Endothelial cell of umbilical vein (primary cell): ENCODE measurements around the gene CIDEB. TPM values are rescaled to one million over a fixed set of nuclear protein-coding genes. Genes with fewer than 3 reads are reported as not detected.

Source experiments
- BruUV-seq: library from RNA; stranded (reverse); fragments of 400-500 nt; replicated peaks from 2 replicates; lab custom pipeline; 2021; lab: Mats Ljungman, UMichigan
- CTCF ChIA-PET: fragments of 300-600, 350-600 bp; sonication (Branson Sonifier 250); formaldehyde crosslinking; loops from one replicate; lab custom pipeline; 2021; ENCODE audit warnings: antibody characterized with exemption, inconsistent platforms; lab: Charles Lee
- POLR2A ChIA-PET: fragments of 300-600, 350-600 bp; sonication (Branson Sonifier 250); formaldehyde crosslinking; loops from one replicate; lab custom pipeline; 2021; ENCODE audit warnings: antibody characterized with exemption, inconsistent platforms; lab: Charles Lee
- DNase-seq: peaks from one replicate; pipeline ENCODE4 v3.0.0-alpha.2; 2011; ENCODE audit warnings: low read depth, low spot score
- FAIRE-seq: peaks from 2 replicates; lab custom pipeline; 2011; peaks lifted over from hg19 to GRCh38; lab: Jason Lieb, UNC
- H2AFZ ChIP-seq: 2 replicates; pipeline ENCODE4 v1.6.0; 2012; ENCODE audit warnings: low read depth, low read length, control low read depth, inconsistent platforms
- H3K27ac ChIP-seq: 2 replicates; pipeline ENCODE4 v1.5.1; 2011; ENCODE audit warnings: low read depth, mild to moderate bottlenecking, control low read depth, low read length, moderate library complexity; ENCODE audit not compliant: insufficient read depth
- H3K27me3 ChIP-seq, 2 experiments: 2 replicates each; pipeline versions ENCODE4 v1.6.0 to v1.6.1; 2011; ENCODE audit warnings: low read length in 2 of 2, mixed read lengths in 1 of 2; ENCODE audit not compliant: control insufficient read depth in 2 of 2, insufficient read depth in 2 of 2
- H3K36me3 ChIP-seq, 2 experiments: 2 replicates in 1 of 2; 3 replicates in 1 of 2; pipeline ENCODE4 v1.5.1; 2011; ENCODE audit warnings: low read length in 2 of 2, mild to moderate bottlenecking in 1 of 2, moderate library complexity in 1 of 2; ENCODE audit not compliant: control insufficient read depth in 2 of 2, insufficient read depth in 2 of 2; ENCODE audit errors: extremely low read depth in 1 of 2
- H3K4me1 ChIP-seq: 3 replicates; pipeline ENCODE4 v1.5.1; 2011; ENCODE audit warnings: mild to moderate bottlenecking, low read length; ENCODE audit not compliant: control insufficient read depth, insufficient read depth; ENCODE audit errors: extremely low read depth
- H3K4me2 ChIP-seq: 2 replicates; pipeline ENCODE4 v1.6.1; 2011; ENCODE audit warnings: low read length, control low read depth, mixed read lengths; ENCODE audit not compliant: insufficient read depth
- H3K4me3 ChIP-seq, 3 experiments: fragments of 200-600 bp in 1 of 3; sonication (generic), shearing (Covaris generic) in 1 of 3; replicated peaks in 1 of 3; 2 replicates each; pipeline ENCODE4 v1.5.1; 2011 to 2016; ENCODE audit warnings: control low read depth in 3 of 3, low read length in 3 of 3, mild to moderate bottlenecking in 2 of 3, inconsistent platforms in 1 of 3, low read depth in 1 of 3, moderate library complexity in 1 of 3; ENCODE audit not compliant: insufficient read depth in 1 of 3
- H3K79me2 ChIP-seq: 2 replicates; pipeline ENCODE4 v1.6.0; 2012; ENCODE audit warnings: low read length, inconsistent platforms; ENCODE audit not compliant: control insufficient read depth, insufficient read depth
- H3K9ac ChIP-seq: replicated peaks from 2 replicates; pipeline ENCODE3; 2011; ENCODE audit warnings: low read length, control low read depth; ENCODE audit not compliant: insufficient read depth; ENCODE audit errors: extremely low read depth
- H3K9me1 ChIP-seq: replicated peaks from 3 replicates; pipeline ENCODE4 v1.6.0; 2011; ENCODE audit warnings: mild to moderate bottlenecking, low read length; ENCODE audit not compliant: control insufficient read depth, insufficient read depth; ENCODE audit errors: extremely low read depth
- H3K9me3 ChIP-seq: replicated peaks from 2 replicates; pipeline ENCODE4 v1.5.1; 2012; ENCODE audit warnings: low read length, inconsistent platforms; ENCODE audit not compliant: control insufficient read depth, insufficient read depth
- H4K20me1 ChIP-seq: replicated peaks from 2 replicates; pipeline ENCODE3; 2011; ENCODE audit warnings: mild to moderate bottlenecking, low read length; ENCODE audit not compliant: control insufficient read depth, insufficient read depth; ENCODE audit errors: extremely low read depth
- FOS ChIP-seq: IDR thresholded peaks from 2 replicates; pipeline ENCODE4 v1.6.1; 2011; ENCODE audit warnings: mild to moderate bottlenecking, low read length, moderate library complexity, borderline replicate concordance; ENCODE audit not compliant: insufficient read depth
- GATA2 ChIP-seq: IDR thresholded peaks from 2 replicates; pipeline ENCODE4 v1.7.0; 2011; ENCODE audit warnings: low read depth, mild to moderate bottlenecking, moderate library complexity, mixed read lengths, low read length; ENCODE audit not compliant: insufficient read length, insufficient read depth
- MYC ChIP-seq: IDR thresholded peaks from one replicate; pipeline ENCODE4 v1.6.1; 2011; ENCODE audit warnings: mild to moderate bottlenecking, low read depth, low read length
- POLR2A ChIP-seq: IDR thresholded peaks from 2 replicates; pipeline ENCODE4 v1.6.1; 2012; ENCODE audit warnings: low read depth, mild to moderate bottlenecking, control low read depth, low read length
- POLR2AphosphoS5 ChIP-seq: IDR thresholded peaks from 2 replicates; pipeline ENCODE4 v1.6.1; 2012; ENCODE audit warnings: low read depth, mild to moderate bottlenecking, control low read depth, low read length, moderate library complexity; ENCODE audit not compliant: insufficient read depth
- dilution Hi-C: fragments of 300-500 bp; cut with MboI; formaldehyde crosslinking; loops from one replicate; pipeline ENCODE4 v1.15.0; 2019; ENCODE audit warnings: low sequenced_read_pairs; ENCODE audit not compliant: extremely low pct_ligation_motif_present
- intact Hi-C: fragments of 100-400 bp; cut with micrococcal nuclease; formaldehyde crosslinking; loops from one replicate; pipeline ENCODE4 v1.10.0; 2022
- polyA plus RNA-seq, 4 experiments: library from polyadenylated mRNA; depleted of rRNA in 3 of 4; stranded (reverse) in 3 of 4; unstranded in 1 of 4; fragments of >200 nt; gene quantifications; 2 replicates each; pipeline versions ENCODE4 v1.2.1 to v1.2.3, GENCODE V29; 2011 to 2012; ENCODE audit warnings: missing spikeins in 1 of 4
- total RNA-seq: library from RNA; stranded (reverse); gene quantifications from 2 replicates; pipeline ENCODE4 v1.2.3, GENCODE V29; 2021
- TF ChIP-seq, protein P1 (sequence below), 2 donors: IDR thresholded peaks; 1 replicate in 1 of 2; 2 replicates in 1 of 2; pipeline ENCODE4 v1.5.1; 2011; ENCODE audit warnings: low read length in 2 of 2, mild to moderate bottlenecking in 2 of 2, moderate library complexity in 2 of 2, control low read depth in 1 of 2, inconsistent platforms in 1 of 2, low read depth in 1 of 2; ENCODE audit not compliant: insufficient read depth in 1 of 2; ENCODE audit errors: extremely low read depth in 1 of 2
- TF ChIP-seq, protein P2 (sequence below): IDR thresholded peaks from 2 replicates; pipeline ENCODE4 v1.6.1; 2011; ENCODE audit not compliant: insufficient read depth, insufficient read length

Gene CIDEB
- total and polyA plus RNA-seq, 2 donors (not counting 3 experiments of a cell fraction or from before 2014, with no cell fraction given) = 5.2 to 7.2 TPM

DNA sequence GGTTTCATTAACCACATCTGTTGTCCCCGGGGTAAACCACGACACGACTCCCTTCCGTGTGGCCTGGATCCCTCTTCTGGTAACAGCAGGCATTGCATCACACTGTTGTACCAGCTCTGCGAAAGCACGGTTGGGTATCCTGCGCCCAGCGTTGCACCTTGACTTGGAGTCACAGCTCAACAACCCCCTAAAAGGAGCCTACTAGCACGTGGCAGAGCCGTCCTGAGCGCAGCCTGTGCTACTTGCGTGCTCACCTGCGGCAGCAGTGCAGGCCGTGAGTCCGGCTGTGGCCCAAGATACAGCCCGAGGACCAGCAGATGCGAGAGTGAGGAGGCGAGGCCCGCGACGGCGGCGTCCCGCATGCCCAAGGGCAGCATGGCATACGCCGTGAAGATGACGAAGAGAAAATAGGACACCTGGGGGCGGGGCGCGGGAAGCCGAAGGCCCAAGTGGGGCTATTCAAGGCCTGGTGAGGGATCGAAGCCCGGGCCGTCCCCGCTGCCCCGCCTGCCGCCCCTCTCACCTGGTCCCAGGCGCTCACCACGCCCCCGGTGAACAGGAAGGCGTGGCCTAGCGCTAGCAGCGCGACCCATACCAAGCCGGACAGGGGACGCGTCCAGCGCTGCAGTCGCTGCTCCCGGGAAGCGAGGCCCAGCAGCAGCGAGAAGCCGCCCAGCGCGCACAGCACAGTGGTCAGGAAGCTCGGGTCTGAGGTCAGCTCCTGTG lies 24.7 kb upstream of the CIDEB start:
- FAIRE-seq = peak; percentile 84
- no peaks in the 10 kb centered on the region for H3K27me3 ChIP-seq
- no peak overlapping the region for H3K9ac ChIP-seq
- BruUV-seq = no TSS peak
- dilution Hi-C loops = no loop called here
- no peak overlapping the region for H3K27ac ChIP-seq
- no peak overlapping the region for H2AFZ ChIP-seq
- POLR2A ChIA-PET = interaction anchor here (0.7 to 3.1 kb wide), 3 partner anchors 99 to 104 kb away, joined by 3 to 32 read pairs (median 7); partner anchors contain the start of genes CBLN3 and KHNYN
- H3K79me2 ChIP-seq = no peaks in the 10 kb centered on the region
- H3K4me1 ChIP-seq = peaks cover 29% of the 10 kb centered on the region
- no peak for TF ChIP-seq GATA2
- TF ChIP-seq MYC = no peak
- TF ChIP-seq POLR2A = no peak
- TF ChIP-seq, protein P1, sequence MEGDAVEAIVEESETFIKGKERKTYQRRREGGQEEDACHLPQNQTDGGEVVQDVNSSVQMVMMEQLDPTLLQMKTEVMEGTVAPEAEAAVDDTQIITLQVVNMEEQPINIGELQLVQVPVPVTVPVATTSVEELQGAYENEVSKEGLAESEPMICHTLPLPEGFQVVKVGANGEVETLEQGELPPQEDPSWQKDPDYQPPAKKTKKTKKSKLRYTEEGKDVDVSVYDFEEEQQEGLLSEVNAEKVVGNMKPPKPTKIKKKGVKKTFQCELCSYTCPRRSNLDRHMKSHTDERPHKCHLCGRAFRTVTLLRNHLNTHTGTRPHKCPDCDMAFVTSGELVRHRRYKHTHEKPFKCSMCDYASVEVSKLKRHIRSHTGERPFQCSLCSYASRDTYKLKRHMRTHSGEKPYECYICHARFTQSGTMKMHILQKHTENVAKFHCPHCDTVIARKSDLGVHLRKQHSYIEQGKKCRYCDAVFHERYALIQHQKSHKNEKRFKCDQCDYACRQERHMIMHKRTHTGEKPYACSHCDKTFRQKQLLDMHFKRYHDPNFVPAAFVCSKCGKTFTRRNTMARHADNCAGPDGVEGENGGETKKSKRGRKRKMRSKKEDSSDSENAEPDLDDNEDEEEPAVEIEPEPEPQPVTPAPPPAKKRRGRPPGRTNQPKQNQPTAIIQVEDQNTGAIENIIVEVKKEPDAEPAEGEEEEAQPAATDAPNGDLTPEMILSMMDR (IDR thresholded peaks at IDR 0.05; ENCODE audit: extremely low read depth in 1 of 2, insufficient read depth in 1 of 2, low read depth in 1 of 2, low read length in 2 of 2) = peak; percentile 55 to 72
- TF ChIP-seq FOS = no peak
- no peak for TF ChIP-seq POLR2AphosphoS5
- TF ChIP-seq, protein P2, sequence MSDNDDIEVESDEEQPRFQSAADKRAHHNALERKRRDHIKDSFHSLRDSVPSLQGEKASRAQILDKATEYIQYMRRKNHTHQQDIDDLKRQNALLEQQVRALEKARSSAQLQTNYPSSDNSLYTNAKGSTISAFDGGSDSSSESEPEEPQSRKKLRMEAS = no peak
- H3K36me3 ChIP-seq = peaks cover 0 to 8% of the 10 kb centered on the region in 2 experiments
- H3K4me3 ChIP-seq = no peak overlapping the region
- intact Hi-C loops = no loop called here
- H3K9me3 ChIP-seq = no peaks in the 10 kb centered on the region
- H3K4me2 ChIP-seq = peak overlapping the region; percentile 30
- no peaks in the 10 kb centered on the region for H4K20me1 ChIP-seq
- CTCF ChIA-PET = interaction anchor here (0.7 to 20.1 kb wide), 30 partner anchors 9 to 1237 kb away, joined by 3 to 811 read pairs (median 8); partner anchors contain the start of genes CBLN3, CIDEB, DCAF11 and KHNYN
- DNase-seq = peak; percentile 45
- no peaks in the 10 kb centered on the region for H3K9me1 ChIP-seq
